OCI-LY3 (cell line): ENCODE results near the gene TNFRSF21.

Source experiments
- EZH2phosphoT487 ChIP-seq: fragments of 200-600 bp; shearing (Covaris generic); IDR thresholded peaks from 2 replicates; pipeline ENCODE4 v1.6.1; 2018; ENCODE audit warnings: antibody characterized with exemption, mixed run types, low read depth
- TF ChIP-seq, protein P1 (sequence below): fragments of 200-600, 300-600 bp; sonication (generic); IDR thresholded peaks from 2 replicates; pipeline ENCODE4 v1.5.1; 2014; ENCODE audit warnings: antibody characterized with exemption, low read length, low read depth

DNA sequence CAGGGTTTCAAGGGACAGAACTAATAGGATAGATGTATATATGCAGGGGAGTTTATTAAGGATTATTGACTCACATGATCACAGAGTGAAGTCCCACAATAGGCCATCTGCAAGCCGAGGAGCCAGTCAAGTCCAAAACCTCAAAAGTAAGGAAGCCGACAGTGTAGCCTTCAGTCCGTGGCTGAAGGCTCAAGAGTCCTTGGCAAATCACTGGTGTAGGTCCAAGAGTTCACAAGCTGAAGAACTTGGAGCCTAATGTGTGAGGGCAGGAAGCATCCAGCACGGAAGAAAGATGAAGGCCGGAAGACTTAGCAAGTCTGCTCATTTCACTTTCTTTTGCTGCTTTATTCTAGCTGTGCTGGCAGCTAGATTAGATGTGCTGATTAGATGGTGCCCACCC, 128.0 kb downstream of the TNFRSF21 start:
- TF ChIP-seq, protein P1, sequence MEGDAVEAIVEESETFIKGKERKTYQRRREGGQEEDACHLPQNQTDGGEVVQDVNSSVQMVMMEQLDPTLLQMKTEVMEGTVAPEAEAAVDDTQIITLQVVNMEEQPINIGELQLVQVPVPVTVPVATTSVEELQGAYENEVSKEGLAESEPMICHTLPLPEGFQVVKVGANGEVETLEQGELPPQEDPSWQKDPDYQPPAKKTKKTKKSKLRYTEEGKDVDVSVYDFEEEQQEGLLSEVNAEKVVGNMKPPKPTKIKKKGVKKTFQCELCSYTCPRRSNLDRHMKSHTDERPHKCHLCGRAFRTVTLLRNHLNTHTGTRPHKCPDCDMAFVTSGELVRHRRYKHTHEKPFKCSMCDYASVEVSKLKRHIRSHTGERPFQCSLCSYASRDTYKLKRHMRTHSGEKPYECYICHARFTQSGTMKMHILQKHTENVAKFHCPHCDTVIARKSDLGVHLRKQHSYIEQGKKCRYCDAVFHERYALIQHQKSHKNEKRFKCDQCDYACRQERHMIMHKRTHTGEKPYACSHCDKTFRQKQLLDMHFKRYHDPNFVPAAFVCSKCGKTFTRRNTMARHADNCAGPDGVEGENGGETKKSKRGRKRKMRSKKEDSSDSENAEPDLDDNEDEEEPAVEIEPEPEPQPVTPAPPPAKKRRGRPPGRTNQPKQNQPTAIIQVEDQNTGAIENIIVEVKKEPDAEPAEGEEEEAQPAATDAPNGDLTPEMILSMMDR: no peak
- no peak for TF ChIP-seq EZH2phosphoT487
